Pancreas (tissue), 10 donors: ENCODE data around the gene LEUTX. TPM values are rescaled to one million over a fixed set of nuclear protein-coding genes. Genes with fewer than 3 reads are reported as not detected.

Experiments
- ATAC-seq, 4 donors: fragments of 200-7000 bp; cut with Tn5 transposase; one replicate each; pipeline versions ENCODE4 v1.8.0 to v1.9.1; 2020; ENCODE audit warnings: mild to moderate bottlenecking in 4 of 4, moderate library complexity in 4 of 4
- DNase-seq, 6 donors: peaks; one replicate each; pipeline ENCODE4 v3.0.0-alpha.2; 2020
- FAIRE-seq: peaks from 2 replicates; lab custom pipeline; 2012; peaks lifted over from hg19 to GRCh38; lab: Jason Lieb, UNC
- H3K27ac ChIP-seq, 4 donors: fragments of 200-600 bp; sonication (generic); 1 replicate in 3 of 4; 2 replicates in 1 of 4; pipeline versions ENCODE4 v1.5.0 to v1.8.0; 2020
- H3K27me3 ChIP-seq, 4 donors: fragments of 200-600 bp; one replicate each; pipeline ENCODE4 v1.8.0; 2021
- H3K36me3 ChIP-seq, 3 donors: fragments of 200-600 bp; sonication (generic) in 1 of 3; one replicate each; pipeline versions ENCODE4 v1.5.0 to v1.8.0; 2020 to 2021
- H3K4me1 ChIP-seq, 3 donors: fragments of 200-600 bp; one replicate each; pipeline ENCODE4 v1.8.0; 2021
- H3K4me3 ChIP-seq, 4 donors: fragments of 200-600 bp; sonication (generic) in 2 of 4; one replicate each; pipeline versions ENCODE4 v1.5.0 to v1.8.0; 2020 to 2021
- H3K9me3 ChIP-seq, 4 donors: fragments of 200-600 bp; one replicate each; pipeline ENCODE4 v1.8.0; 2021
- CTCF ChIP-seq, 4 donors: fragments of 200-600 bp; sonication (generic) in 3 of 4; IDR thresholded peaks; one replicate each; pipeline versions ENCODE4 v1.5.0 to v1.8.0; 2021; ENCODE audit warnings: antibody characterized with exemption in 4 of 4
- WGBS, 2 donors: extraction: QIAGEN DNeasy Blood & Tissue Kit; methylation state at CpG; one replicate each; pipeline ENCODE4 v1.1.7; 2013; 5-methylcytosine and 5-hydroxymethylcytosine counted together
- intact Hi-C, 3 donors: fragments of 100-400 bp; cut with DNase I; formaldehyde crosslinking; loops; one replicate each; pipeline versions ENCODE4 v1.11.1 to v1.14.2; 2022
- polyA plus RNA-seq, 2 donors: library from polyadenylated mRNA; stranded (reverse); fragments of 200-250 nt; gene quantifications; one replicate each; pipeline ENCODE4 v1.2.3, GENCODE V29; 2013
- total RNA-seq, 6 donors: library from RNA; stranded (reverse); fragmentation: NEBNext Ultra II Directional in 4 of 6; extraction: Animal tissue kit (Norgen Biotek cat#: 25700) in 4 of 6; gene quantifications; one replicate each; pipeline versions ENCODE4 v1.2.1 to v1.2.4, GENCODE V29; 2021 to 2023
- donor health status: healthy with polysubstance abuse.
- donor health status: DM: no; HTN: no; CAD: no; lungs with moderate emphysema.
- donor health status: DM: no; HTN: no; CAD: no.
- donor health status: control.
- donor health status: control.
- donor health status: Bipolar disorder and iron deficiency.
- donor health status: DM: yes; HTN: yes; CAD: no.
- donor health status: DM: no; HTN: no; CAD: no.
- donor health status: DM: no; HTN: no; CAD: no.
- donor health status: DM: yes; HTN: yes; CAD: no.

The LEUTX gene
- total and polyA plus RNA-seq, 8 donors: not detected

GRCh38 chr19:39827216-39827615 lies 48.6 kb downstream of the LEUTX start:
- peak in 1 of 6 donors; percentile 66 for DNase-seq

GRCh38 chr19:39828015-39828653 lies 49.5 kb downstream of the LEUTX start:
- DNase-seq: no peak
- 87 to 89% methylated on average over 26 of the region's 26 CpGs for WGBS, 2 donors
- peaks cover 0 to 32% (median 15%) of the 10 kb centered on the region in 3 donors for H3K36me3 ChIP-seq
- TF ChIP-seq CTCF (IDR thresholded peaks at IDR 0.05): no peak
- no peak for ATAC-seq
- FAIRE-seq: no peak
- no peak overlapping the region for H3K4me3 ChIP-seq
- H3K9me3 ChIP-seq: no peaks in the 10 kb centered on the region
- H3K27me3 ChIP-seq: no peaks in the 10 kb centered on the region
- H3K27ac ChIP-seq: no peak overlapping the region
- peaks cover 10 to 18% (median 14%) of the 10 kb centered on the region in 3 donors for H3K4me1 ChIP-seq
- intact Hi-C loops: no loop called here

More at GRCh38 chr19:39827216-39827615, 48.6 kb downstream of the LEUTX start:
- TF ChIP-seq CTCF (IDR thresholded peaks at IDR 0.05): no peak
- intact Hi-C loops: no loop called here
- Histone ChIP-seq H3K27ac (no peak overlapping the region), H3K27me3 (no peaks in the 10 kb centered on the region), H3K4me3 (no peak overlapping the region), H3K9me3 (no peaks in the 10 kb centered on the region), H3K36me3 (peaks cover 0 to 32% (median 15%) of the 10 kb centered on the region in 3 donors), H3K4me1 (peaks cover 2 to 9% (median 6%) of the 10 kb centered on the region in 3 donors)
- 91 to 92% methylated on average over 12 to 13 of the region's 13 CpGs for WGBS, 2 donors
- FAIRE-seq (no peak), ATAC-seq (no peak)

DNA sequence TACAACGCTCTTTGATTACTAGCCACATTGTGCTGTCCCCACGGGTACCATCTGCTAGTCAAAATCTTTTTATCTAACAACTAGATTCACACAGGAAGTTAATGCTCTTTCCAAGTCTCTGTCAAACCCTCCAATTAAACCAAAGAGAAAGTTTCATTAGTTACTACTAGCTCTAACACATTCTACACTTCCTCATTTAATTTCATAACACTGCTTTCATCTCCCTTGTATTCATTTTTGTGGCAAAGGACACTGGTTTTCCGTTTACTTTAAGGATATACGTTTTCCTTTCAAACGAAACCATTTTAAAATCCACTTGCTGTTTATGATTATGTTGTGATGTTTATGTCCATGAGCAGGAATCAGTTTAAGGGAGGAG lies 50.0 kb downstream of the LEUTX start:
- FAIRE-seq (no peak), DNase-seq (no peak), ATAC-seq (no peak)
- 68 to 84% methylated on average over 5 of the region's 5 CpGs for WGBS, 2 donors
- H3K9me3 ChIP-seq: no peaks in the 10 kb centered on the region
- H3K27me3 ChIP-seq: no peaks in the 10 kb centered on the region
- intact Hi-C loops: no loop called here
- H3K27ac ChIP-seq: no peak overlapping the region
- H3K4me3 ChIP-seq: no peak overlapping the region
- H3K36me3 ChIP-seq: peaks cover 0 to 32% (median 15%) of the 10 kb centered on the region in 3 donors
- peaks cover 10 to 17% (median 14%) of the 10 kb centered on the region in 3 donors for H3K4me1 ChIP-seq
- TF ChIP-seq CTCF (IDR thresholded peaks at IDR 0.05): no peak

GRCh38 chr19:39829702-39830275 lies 51.1 kb downstream of the LEUTX start:
- Histone ChIP-seq H3K27me3 (no peaks in the 10 kb centered on the region), H3K9me3 (no peaks in the 10 kb centered on the region), H3K27ac (no peak overlapping the region), H3K4me3 (no peak overlapping the region), H3K4me1 (peaks cover 10 to 18% (median 13%) of the 10 kb centered on the region in 3 donors), H3K36me3 (peaks cover 0 to 33% (median 15%) of the 10 kb centered on the region in 3 donors)
- no peak for DNase-seq
- intact Hi-C loops: no loop called here
- no peak for TF ChIP-seq CTCF (IDR thresholded peaks at IDR 0.05)
- WGBS, 2 donors: 90 to 93% methylated on average over 10 of the region's 10 CpGs
- no peak for ATAC-seq
- no peak for FAIRE-seq

DNA sequence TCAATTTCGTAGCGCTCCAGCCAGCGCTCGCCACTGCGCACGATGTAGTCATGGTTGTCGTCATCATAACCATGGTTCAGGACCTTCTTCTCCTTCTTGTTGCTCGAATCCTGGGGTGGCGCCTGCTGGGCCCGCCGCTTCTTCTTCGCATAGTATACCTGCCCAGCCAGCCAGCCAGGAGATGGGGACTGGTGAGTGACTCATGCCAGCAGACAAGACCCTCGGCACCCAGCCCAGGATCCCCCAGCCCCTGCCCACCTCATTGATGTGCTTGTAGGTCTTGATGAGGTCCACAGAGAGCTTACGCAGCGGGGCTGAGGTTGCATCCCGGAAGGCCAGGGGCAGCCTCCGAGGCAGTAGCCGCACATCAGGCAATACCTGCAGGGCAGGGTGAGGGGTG lies 51.8 kb downstream of the LEUTX start:
- FAIRE-seq (no peak), ATAC-seq (no peak), DNase-seq (peak in 1 of 6 donors; percentile 73)
- peaks cover 9 to 14% (median 10%) of the 10 kb centered on the region in 3 donors for H3K4me1 ChIP-seq
- H3K36me3 ChIP-seq: peaks cover 0 to 38% (median 19%) of the 10 kb centered on the region in 3 donors
- H3K27me3 ChIP-seq: no peaks in the 10 kb centered on the region
- H3K27ac ChIP-seq: no peak overlapping the region
- no peak for TF ChIP-seq CTCF (IDR thresholded peaks at IDR 0.05)
- intact Hi-C loops: no loop called here
- H3K4me3 ChIP-seq: no peak overlapping the region
- H3K9me3 ChIP-seq: no peaks in the 10 kb centered on the region
- 95% methylated on average over 17 to 18 of the region's 18 CpGs for WGBS, 2 donors
